Ovary (tissue), 3 donors: Measurements from ENCODE around the gene TMEM151B.

Experiments
- CTCF ChIP-seq, 3 donors: fragments of 450-650 bp in 2 of 3; fragments of 200-600 bp in 1 of 3; IDR thresholded peaks; one replicate each; pipeline versions ENCODE4 v1.5.1 to v1.8.0; 2016 to 2022; ENCODE audit warnings: antibody characterized with exemption in 3 of 3, mild to moderate bottlenecking in 1 of 3
- POLR2A ChIP-seq: fragments of 450-650 bp; IDR thresholded peaks from one replicate; pipeline ENCODE4 v1.6.1; 2017; ENCODE audit warnings: antibody characterized with exemption, mild to moderate bottlenecking, moderate library complexity
- donor health status: DM: no; HTN: no; CAD: no.

DNA sequence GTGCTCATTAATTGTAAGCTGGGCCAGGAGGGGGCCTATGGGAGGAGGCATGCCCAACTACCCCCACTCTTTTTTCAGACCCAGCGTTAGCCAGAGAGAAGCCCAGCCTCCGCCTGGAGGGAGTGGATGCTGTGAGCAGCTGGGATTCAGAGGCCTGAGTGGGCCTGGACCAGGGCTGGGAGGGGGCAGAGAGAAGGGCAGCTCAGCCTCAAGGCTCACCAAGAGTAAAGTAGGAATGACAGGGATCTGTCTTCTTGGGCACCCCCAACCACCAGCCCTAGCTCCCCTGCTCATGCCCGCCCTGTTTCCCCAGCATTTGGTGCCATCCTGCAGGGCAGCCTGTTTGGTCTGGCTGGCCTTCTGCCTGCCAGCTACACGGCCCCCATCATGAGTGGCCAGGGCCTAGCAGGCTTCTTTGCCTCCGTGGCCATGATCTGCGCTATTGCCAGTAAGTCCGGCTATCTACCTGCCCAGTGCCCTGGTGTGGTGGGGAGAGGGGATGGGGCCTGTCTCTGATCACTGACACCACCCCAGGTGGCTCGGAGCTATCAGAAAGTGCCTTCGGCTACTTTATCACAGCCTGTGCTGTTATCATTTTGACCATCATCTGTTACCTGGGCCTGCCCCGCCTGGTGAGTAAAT lies 40.1 kb upstream of the TMEM151B start:
- TF ChIP-seq POLR2A (no peak), CTCF (IDR thresholded peaks at IDR 0.05) (no peak)
